Measurements from ENCODE around the gene POU2AF1. TPM values are rescaled to one million over a fixed set of nuclear protein-coding genes. Genes with fewer than 3 reads are reported as not detected.

POU2AF1 gene
- total RNA-seq, 1 donor from 2014 or later: not detected

DNA sequence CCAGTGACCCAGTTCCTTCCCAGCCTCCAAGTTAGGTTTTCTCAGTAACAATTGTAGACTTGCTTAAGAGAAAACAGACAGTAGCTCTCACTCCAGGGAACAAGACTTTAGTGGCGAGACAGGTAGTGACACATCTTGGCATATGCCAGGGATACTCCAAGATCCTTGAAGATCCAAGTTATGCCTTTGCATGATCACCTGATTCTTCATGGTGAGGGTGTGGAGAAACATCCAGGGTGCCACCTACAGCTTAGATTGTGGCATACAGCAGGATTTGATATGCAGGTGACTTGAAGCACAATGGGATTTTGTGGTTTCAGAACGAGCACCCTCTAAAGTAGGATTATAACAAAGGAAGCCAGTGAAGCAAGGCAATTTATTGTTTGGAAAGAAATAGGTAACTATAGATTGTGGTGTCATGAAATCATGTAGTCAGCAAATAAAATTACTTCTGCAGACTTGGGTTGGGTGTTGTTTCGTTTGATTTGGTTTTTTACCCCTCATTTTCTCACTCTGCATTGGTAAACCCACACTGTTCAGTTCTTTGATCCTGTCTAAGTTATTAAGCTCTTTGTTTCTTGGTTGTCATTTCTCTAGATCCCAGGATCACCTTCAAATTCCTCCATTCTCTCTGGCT, 71.5 kb downstream of the POU2AF1 start:
- TF ChIP-seq, protein P1, sequence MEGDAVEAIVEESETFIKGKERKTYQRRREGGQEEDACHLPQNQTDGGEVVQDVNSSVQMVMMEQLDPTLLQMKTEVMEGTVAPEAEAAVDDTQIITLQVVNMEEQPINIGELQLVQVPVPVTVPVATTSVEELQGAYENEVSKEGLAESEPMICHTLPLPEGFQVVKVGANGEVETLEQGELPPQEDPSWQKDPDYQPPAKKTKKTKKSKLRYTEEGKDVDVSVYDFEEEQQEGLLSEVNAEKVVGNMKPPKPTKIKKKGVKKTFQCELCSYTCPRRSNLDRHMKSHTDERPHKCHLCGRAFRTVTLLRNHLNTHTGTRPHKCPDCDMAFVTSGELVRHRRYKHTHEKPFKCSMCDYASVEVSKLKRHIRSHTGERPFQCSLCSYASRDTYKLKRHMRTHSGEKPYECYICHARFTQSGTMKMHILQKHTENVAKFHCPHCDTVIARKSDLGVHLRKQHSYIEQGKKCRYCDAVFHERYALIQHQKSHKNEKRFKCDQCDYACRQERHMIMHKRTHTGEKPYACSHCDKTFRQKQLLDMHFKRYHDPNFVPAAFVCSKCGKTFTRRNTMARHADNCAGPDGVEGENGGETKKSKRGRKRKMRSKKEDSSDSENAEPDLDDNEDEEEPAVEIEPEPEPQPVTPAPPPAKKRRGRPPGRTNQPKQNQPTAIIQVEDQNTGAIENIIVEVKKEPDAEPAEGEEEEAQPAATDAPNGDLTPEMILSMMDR (IDR thresholded peaks at IDR 0.05): no peak
- no peaks in the 10 kb centered on the region for H3K9me3 Mint-ChIP-seq (ENCODE audit: low read depth)
- H3K4me1 Mint-ChIP-seq (ENCODE audit: low read depth): no peaks in the 10 kb centered on the region
- H3K27me3 Mint-ChIP-seq (ENCODE audit: low read depth): peaks cover 58% of the 10 kb centered on the region
- no peaks in the 10 kb centered on the region for H3K36me3 Mint-ChIP-seq (ENCODE audit: low read depth)
- H3K27ac Mint-ChIP-seq (ENCODE audit: unreplicated experiment): no peak overlapping the region
- no peak for DNase-seq (ENCODE audit: low spot score)
- H3K4me3 Mint-ChIP-seq (ENCODE audit: unreplicated experiment): no peak overlapping the region

DNA sequence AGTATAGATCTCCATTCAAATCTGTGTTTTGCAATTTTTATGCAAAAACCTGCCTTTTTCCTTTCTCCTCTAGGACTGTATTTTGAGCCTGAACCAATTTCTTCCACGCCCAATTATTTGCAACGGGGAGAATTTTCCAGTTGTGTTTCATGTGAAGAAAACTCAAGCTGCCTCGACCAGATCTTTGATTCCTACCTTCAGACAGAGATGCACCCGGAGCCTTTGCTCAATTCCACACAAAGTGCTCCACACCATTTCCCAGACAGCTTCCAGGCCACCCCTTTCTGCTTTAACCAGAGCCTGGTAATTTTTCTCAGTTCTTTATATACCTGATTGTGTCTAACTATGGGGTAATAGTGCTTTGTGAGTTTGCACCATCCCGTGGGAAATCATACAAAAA, 72.8 kb downstream of the POU2AF1 start:
- Mint-ChIP-seq H3K4me3 (ENCODE audit: unreplicated experiment) (no peak overlapping the region), H3K27me3 (ENCODE audit: low read depth) (peaks cover 60% of the 10 kb centered on the region), H3K27ac (ENCODE audit: unreplicated experiment) (no peak overlapping the region), H3K36me3 (ENCODE audit: low read depth) (no peaks in the 10 kb centered on the region), H3K4me1 (ENCODE audit: low read depth) (no peaks in the 10 kb centered on the region), H3K9me3 (ENCODE audit: low read depth) (no peaks in the 10 kb centered on the region)
- DNase-seq (ENCODE audit: low spot score): no peak
- TF ChIP-seq, protein P1 (IDR thresholded peaks at IDR 0.05): no peak

DNA sequence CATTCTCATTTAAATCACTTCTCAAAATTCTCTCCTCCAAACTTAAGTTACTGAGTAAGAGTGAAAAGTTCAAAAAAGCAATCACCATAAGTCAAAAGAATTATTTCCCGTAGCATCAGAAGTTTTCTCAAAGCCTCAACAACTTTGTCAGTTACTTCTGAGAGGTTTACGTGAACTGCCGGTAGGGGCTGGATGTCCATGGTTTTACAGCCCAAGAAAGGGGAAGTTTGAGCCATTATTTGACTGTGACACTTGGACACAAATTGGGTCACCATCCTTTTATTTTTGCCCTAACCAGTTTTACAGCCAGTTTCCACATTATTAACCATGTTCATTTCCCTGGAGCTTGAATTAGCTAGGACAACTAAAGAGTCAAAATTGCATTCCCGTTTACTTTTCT, 73.2 kb downstream of the POU2AF1 start:
- TF ChIP-seq, protein P1 (IDR thresholded peaks at IDR 0.05): no peak
- H3K4me1 Mint-ChIP-seq (ENCODE audit: low read depth): no peaks in the 10 kb centered on the region
- no peaks in the 10 kb centered on the region for H3K36me3 Mint-ChIP-seq (ENCODE audit: low read depth)
- no peak for DNase-seq (ENCODE audit: low spot score)
- no peak overlapping the region for H3K27ac Mint-ChIP-seq (ENCODE audit: unreplicated experiment)
- no peak overlapping the region for H3K4me3 Mint-ChIP-seq (ENCODE audit: unreplicated experiment)
- no peaks in the 10 kb centered on the region for H3K9me3 Mint-ChIP-seq (ENCODE audit: low read depth)
- peaks cover 61% of the 10 kb centered on the region for H3K27me3 Mint-ChIP-seq (ENCODE audit: low read depth)

DNA sequence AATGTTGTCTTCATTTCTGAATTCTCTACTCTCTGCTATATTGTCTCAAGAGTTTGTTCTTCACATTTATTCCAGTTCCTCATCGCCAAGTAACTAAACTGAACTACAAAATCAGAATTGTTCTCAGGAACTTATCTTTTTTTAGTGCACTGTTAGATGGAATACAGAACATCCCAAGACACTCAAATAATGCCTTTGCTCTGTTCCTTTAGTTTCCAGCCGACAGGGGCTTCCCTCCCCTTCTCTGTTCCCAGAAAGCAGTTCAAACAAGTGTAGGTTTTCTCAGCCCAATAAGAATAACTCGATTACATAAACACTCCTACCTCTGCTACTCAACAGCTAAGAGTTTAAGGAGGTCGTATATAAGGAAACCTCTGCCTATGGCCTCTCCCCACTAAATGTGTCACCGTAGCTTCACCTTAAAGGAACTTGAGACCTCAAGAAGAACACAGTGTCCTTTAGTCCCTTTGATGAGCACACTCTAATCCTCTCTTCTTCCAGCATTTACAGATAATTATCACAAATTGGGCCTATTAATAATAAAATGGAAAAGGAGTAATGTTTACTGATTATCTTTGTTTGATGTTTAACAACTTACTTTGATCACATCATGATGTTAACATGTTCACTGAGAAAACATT, 73.8 kb downstream of the POU2AF1 start:
- no peaks in the 10 kb centered on the region for H3K36me3 Mint-ChIP-seq (ENCODE audit: low read depth)
- H3K27ac Mint-ChIP-seq (ENCODE audit: unreplicated experiment): no peak overlapping the region
- H3K4me1 Mint-ChIP-seq (ENCODE audit: low read depth): no peaks in the 10 kb centered on the region
- H3K4me3 Mint-ChIP-seq (ENCODE audit: unreplicated experiment): no peak overlapping the region
- DNase-seq (ENCODE audit: low spot score): no peak
- TF ChIP-seq, protein P1 (IDR thresholded peaks at IDR 0.05): no peak
- no peaks in the 10 kb centered on the region for H3K9me3 Mint-ChIP-seq (ENCODE audit: low read depth)
- H3K27me3 Mint-ChIP-seq (ENCODE audit: low read depth): peaks cover 55% of the 10 kb centered on the region

DNA sequence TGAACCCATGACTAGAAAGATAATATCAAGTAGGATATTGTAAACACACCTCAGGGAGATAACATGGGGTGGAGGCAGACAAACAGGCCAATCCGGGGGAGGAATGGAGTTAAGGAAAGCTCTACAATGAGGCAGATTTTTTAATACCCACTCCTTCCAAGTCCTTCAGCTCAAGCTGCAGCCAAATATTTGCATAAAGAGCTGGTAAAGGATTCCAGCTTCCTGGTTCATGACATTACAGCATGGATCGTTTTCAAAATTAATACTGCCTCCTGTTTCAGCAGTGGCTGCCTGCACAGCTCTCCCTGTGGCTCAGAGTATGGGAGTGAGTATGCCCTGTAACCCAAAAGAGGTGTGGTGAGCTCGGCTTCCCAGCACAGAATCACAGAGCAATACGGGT, 75.6 kb downstream of the POU2AF1 start:
- H3K27ac Mint-ChIP-seq (ENCODE audit: unreplicated experiment): no peak overlapping the region
- peaks cover 45% of the 10 kb centered on the region for H3K27me3 Mint-ChIP-seq (ENCODE audit: low read depth)
- no peak for DNase-seq (ENCODE audit: low spot score)
- TF ChIP-seq, protein P1 (IDR thresholded peaks at IDR 0.05): no peak
- no peak overlapping the region for H3K4me3 Mint-ChIP-seq (ENCODE audit: unreplicated experiment)
- H3K4me1 Mint-ChIP-seq (ENCODE audit: low read depth): no peaks in the 10 kb centered on the region
- no peaks in the 10 kb centered on the region for H3K36me3 Mint-ChIP-seq (ENCODE audit: low read depth)
- no peaks in the 10 kb centered on the region for H3K9me3 Mint-ChIP-seq (ENCODE audit: low read depth)

Measured in chondrocyte (in vitro differentiated cells).